ENCODE measurements around the gene SLC37A1.

The SLC37A1 gene

DNA sequence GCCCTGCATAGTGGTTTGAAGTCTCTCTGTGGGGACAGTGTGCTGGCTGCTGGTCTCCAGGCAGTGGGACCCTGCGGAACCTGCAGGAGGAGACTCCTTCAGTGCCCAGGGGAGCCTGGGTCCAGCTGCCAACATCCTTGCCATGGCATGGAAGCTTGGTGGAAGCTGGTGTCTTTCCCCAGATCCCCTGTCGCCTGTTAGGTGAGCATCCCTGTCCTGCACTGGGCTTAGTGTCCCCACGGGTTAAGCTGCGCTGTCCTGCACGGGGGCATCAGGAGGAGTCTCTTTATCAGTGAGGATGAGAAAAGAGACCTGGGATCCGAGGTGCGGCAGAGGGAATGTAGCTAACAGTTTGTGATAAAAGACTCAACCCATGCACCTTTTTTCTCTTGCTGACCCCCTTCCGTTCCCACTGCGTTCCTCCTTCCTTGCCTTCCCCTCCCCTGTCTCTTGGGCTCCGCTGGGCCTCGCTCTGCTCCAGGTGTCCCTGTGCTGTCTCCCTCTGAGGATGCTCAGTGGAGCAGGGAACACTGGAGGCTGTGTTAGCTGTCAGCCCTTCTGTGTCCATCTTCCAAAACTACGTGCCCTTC lies 59.3 kb downstream of the SLC37A1 start:
- H3K27ac ChIP-seq: peak overlapping the region; percentile 75
- TF ChIP-seq, protein P1, sequence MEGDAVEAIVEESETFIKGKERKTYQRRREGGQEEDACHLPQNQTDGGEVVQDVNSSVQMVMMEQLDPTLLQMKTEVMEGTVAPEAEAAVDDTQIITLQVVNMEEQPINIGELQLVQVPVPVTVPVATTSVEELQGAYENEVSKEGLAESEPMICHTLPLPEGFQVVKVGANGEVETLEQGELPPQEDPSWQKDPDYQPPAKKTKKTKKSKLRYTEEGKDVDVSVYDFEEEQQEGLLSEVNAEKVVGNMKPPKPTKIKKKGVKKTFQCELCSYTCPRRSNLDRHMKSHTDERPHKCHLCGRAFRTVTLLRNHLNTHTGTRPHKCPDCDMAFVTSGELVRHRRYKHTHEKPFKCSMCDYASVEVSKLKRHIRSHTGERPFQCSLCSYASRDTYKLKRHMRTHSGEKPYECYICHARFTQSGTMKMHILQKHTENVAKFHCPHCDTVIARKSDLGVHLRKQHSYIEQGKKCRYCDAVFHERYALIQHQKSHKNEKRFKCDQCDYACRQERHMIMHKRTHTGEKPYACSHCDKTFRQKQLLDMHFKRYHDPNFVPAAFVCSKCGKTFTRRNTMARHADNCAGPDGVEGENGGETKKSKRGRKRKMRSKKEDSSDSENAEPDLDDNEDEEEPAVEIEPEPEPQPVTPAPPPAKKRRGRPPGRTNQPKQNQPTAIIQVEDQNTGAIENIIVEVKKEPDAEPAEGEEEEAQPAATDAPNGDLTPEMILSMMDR (conservative IDR thresholded peaks at IDR 0.05): no peak

DNA sequence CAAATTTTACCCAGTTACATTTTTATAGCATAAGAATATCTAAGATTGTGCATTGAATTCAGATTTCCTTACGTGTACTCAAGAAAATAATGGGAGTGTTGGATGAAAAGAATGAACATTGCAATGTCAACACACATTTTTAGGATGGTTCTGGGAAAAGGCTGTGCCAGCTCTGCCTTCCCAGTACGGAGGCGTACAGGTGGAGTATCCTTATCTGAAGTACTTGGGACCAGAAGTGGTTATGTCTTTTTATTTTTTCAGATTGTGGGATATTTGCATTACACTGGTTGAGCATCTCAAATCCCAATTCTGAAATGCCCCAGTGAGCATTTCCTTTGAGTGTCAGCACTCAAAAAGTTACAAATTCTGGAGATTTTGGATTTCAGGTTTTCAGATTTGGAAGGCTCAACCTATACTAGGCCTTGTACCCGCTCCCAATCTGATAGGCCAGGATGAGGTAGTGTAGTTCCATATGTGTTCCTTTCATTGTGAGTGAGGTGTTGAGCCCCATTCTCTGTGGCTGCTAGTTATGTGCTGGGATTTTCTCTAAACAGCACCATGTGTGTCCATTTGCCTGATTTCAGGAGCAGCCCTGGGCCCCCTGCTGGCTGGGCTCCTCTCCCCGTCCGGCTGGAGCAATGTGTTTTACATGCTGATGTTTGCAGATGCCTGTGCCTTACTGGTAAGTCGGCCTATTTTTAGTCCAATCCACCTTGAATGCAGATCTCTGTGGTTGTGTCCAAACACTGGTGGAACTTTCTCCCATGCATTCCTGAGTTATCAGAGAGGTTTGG lies 60.8 kb downstream of the SLC37A1 start:
- TF ChIP-seq, protein P1 (conservative IDR thresholded peaks at IDR 0.05): peak; percentile 72
- H3K27ac ChIP-seq: no peak overlapping the region

DNA sequence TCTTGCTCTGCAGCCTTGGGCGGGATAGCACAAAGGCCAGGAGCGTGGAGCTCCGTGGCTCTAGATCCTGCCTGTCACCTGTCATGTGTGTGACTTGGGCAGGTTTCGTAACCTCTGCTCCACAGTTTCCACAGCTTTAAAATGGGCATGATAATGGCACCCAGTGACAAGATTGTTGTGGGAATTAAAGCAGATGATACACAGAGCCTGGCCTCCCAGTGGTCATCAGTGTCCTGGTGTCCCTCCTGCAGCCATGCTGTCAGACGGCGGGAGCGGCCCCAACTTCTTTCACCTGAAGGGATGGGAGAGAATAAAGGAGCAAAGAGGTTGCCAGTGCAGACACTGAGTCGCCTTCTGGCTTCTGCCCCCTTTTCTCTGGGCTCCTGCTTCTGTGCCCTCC lies 61.5 kb downstream of the SLC37A1 start:
- H3K27ac ChIP-seq: no peak overlapping the region
- TF ChIP-seq, protein P1 (conservative IDR thresholded peaks at IDR 0.05): no peak

DNA sequence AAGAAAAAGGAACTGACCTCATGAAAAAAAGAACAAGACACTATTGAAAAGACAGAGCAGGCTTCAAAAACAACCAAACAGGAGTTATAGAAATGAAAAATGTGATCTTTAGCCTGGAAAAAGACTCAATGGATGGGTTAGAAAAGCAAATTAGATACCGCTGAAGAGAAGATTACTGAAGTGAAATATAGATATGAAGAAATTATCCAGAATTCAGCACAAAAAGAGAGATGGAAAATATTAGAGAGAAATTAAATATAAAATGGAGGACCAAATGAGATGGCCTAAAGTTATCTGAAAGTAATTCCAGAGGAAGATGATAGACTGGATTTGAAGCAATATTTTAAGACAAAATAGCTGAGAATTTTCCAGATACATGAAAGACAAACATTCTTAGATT lies 63.0 kb downstream of the SLC37A1 start:
- TF ChIP-seq, protein P1 (conservative IDR thresholded peaks at IDR 0.05): no peak
- no peak overlapping the region for H3K27ac ChIP-seq

DNA sequence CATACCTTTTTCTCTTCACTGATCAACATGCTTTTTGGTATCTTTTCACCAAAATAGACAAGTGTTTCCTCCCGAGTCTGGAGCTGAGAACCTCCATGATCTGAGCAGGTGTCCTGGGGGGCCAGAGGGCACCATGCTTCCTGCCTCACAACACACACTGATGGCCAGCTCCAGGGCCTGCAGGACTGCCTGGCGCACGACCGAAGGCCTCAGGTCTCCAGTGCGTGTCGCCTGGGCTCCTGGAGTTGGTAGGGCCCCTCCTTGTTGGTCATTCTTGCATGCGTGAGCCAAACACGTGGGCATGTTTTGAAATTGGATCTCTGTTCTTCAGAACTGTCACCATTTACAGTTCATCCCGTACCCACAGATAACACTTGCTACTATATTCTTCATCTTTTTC lies 64.4 kb downstream of the SLC37A1 start:
- no peak overlapping the region for H3K27ac ChIP-seq
- TF ChIP-seq, protein P1 (conservative IDR thresholded peaks at IDR 0.05): no peak

DNA sequence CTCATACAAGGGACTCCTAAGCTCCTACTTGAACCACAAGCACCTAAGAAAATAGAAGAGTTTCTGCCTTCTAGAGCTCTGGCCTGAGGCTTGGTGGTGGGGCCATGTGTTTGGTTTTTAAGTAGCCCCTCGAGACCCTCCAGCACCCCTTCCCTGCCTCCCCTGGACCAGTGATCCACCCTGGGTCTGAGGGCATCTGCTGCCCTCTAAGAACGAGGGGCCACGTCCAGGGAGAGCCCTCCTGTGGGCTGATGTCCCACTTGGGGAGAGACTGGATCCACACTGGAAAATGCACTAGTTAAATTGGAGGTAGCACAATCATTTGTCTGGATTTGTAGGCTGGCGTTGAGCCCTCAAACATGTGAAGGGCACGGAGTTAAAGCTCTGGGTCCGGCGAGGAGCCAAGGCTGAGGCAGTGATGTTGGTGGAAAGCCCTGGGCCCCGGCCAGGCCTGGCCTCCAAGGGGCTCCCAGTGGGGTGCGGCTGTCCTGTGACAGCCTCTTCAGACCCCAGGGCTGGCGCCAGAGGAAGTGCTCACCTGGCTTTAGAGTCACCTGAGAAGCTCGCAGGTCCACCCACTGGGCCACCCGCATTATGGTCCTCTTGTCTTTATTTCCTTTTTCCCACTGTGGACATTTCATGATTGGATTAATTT lies 65.2 kb downstream of the SLC37A1 start:
- TF ChIP-seq, protein P1 (conservative IDR thresholded peaks at IDR 0.05): no peak
- H3K27ac ChIP-seq: no peak overlapping the region

DNA sequence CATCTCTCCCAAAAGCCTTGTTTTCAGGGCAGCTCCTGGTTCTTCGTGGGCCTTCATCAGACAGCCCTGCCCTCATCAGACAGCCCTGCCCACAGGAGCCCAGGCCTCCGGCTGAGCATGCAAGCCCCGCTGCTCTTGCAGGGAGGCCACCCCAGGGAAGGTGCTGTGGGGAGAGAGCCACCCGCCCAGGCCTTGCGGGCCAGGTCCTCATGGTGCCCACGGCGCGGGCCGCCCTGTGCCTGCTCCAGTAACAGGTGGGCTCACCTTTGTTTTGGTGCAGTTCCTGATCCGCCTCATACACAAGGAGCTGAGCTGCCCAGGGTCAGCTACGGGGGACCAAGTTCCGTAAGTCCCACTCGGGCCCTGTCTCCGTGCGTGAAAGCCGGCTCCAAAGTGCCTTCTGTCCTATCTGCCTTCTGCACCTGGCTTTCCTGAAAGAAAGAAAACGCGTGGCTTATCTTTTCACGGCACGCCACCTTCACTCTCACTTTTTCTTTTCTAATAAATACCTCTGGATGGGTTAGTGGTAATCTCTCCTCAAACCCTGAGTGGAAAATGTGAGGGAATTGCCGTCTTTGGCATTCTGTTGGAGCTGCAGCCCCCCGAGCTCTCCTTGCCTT lies 65.9 kb downstream of the SLC37A1 start:
- H3K27ac ChIP-seq: no peak overlapping the region
- TF ChIP-seq, protein P1 (conservative IDR thresholded peaks at IDR 0.05): no peak
